ENCODE data around the gene NXNL1. TPM values are rescaled to one million over a fixed set of nuclear protein-coding genes. Genes with fewer than 3 reads are reported as not detected.

Gene NXNL1
- total RNA-seq, 1 experiment from 2014 or later, result not detected

DNA sequence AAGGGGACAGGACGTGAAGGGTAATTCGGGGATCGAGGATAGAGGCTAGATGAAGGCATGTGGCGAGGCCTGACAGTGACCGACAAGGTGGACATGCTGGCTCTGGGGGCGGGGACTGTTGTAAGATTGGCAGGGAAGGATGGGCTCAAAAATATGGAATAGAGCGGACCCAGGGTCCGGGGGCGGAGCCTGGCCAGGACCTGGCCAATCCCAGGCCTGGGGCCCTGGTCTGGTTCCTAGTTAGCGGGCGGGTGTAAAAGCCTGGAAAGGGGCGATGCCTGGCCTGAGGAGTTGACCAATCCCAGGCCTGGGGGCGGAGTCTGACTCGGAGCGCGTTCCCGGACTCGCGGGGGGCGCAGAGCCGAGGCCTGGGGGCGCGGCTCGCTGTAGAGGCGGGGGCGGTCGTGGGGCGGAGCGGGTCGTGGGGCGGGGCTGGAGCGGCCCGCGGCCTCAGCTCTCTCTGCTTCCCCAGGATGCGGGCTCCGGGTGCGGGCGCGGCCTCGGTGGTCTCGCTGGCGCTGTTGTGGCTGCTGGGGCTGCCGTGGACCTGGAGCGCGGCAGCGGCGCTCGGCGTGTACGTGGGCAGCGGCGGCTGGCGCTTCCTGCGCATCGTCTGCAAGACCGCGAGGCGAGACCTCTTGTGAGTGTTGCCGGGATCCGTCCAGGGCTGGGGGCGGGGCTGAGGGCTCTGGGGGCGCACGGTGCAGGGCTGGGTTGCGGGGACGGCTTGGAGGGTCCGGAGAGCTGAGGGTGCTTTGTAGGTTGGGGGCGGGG lies 9.5 kb upstream of the NXNL1 start, which contains the start of gene SLC27A1:
Gene SLC27A1 (plus strand): TSS at position 457 of the 774 bp plus-strand sequence. CDS start 17 bp downstream, at position 474.
- no peaks in the 10 kb centered on the region for H3K79me2 ChIP-seq (ENCODE audit: insufficient read depth, low read length)
- Mint-ChIP-seq H3K27ac (peak within 1 kb of the TSS; percentile 97 to 99 (median 98)), H3K4me1 (peaks cover 19 to 28% of the 10 kb centered on the region in 2 experiments), H3K9me3 (no peaks in the 10 kb centered on the region; a peak in 2 of 5 replicates), H3K4me3 (peak within 1 kb of the TSS; percentile 87 to 95), H3K36me3 (ENCODE audit: insufficient read depth in 1 of 3, low read depth in 3 of 3) (no peaks in the 10 kb centered on the region; a peak in 1 of 7 replicates), H3K27me3 (ENCODE audit: low read depth) (peaks cover 41% of the 10 kb centered on the region)
- no peak within 1 kb of the TSS for H2BK12ac ChIP-seq (ENCODE audit: insufficient read length, low read depth, low read length)
- H2BK20ac ChIP-seq (ENCODE audit: low read depth, low read length, poor library complexity, severe bottlenecking), result no peak within 1 kb of the TSS
- no peak within 1 kb of the TSS for H3K18ac ChIP-seq (ENCODE audit: insufficient read length, low read depth, low read length)
- WGBS (ENCODE audit: extremely low coverage, insufficient read length, low lambda C conversion rate), result no CpG with 5 or more reads among the region's 67 CpGs
- peak within 1 kb of the TSS; percentile 42 for H3K9ac ChIP-seq (ENCODE audit: extremely low read depth, insufficient read length, low read length)
- no peak within 1 kb of the TSS for H2AK5ac ChIP-seq (ENCODE audit: insufficient read length, low read length)
- no peaks in the 10 kb centered on the region for H3K79me1 ChIP-seq (ENCODE audit: insufficient read depth, low read depth, low read length, poor library complexity, severe bottlenecking)
- H4K5ac ChIP-seq (ENCODE audit: insufficient read length, low read depth, low read length), result no peak within 1 kb of the TSS
- H3K9me3 ChIP-seq (ENCODE audit: control insufficient read depth, low read depth, low read length), result no peaks in the 10 kb centered on the region
- no peak within 1 kb of the TSS for H3K27ac ChIP-seq (ENCODE audit: insufficient read length, low read depth, low read length)
- peak within 1 kb of the TSS; percentile 75 for H3K4me2 ChIP-seq (ENCODE audit: insufficient read depth, insufficient read length, low read length)
- H4K8ac ChIP-seq (replicated peaks; ENCODE audit: insufficient read length, low read depth, low read length), result no peak within 1 kb of the TSS
- DNase-seq, result peak; percentile 99
- no peaks in the 10 kb centered on the region for H3K4me1 ChIP-seq (ENCODE audit: insufficient read depth, low read length)
- H3K14ac ChIP-seq (ENCODE audit: insufficient read depth, low read length), result no peak within 1 kb of the TSS
- no peak within 1 kb of the TSS for H3K23ac ChIP-seq (ENCODE audit: insufficient read length, low read depth, low read length)
- no peak for TF ChIP-seq CTCF (conservative IDR thresholded peaks at IDR 0.05)
- H3K23me2 ChIP-seq (ENCODE audit: insufficient read length, low read depth, low read length, poor library complexity, severe bottlenecking), result peaks cover 17% of the 10 kb centered on the region
- no peak within 1 kb of the TSS for H2BK5ac ChIP-seq (ENCODE audit: insufficient read length, low read length)
- peak within 1 kb of the TSS; percentile 90 for H2AFZ ChIP-seq (ENCODE audit: low read length)
- H3K56ac ChIP-seq (ENCODE audit: insufficient read length, low read depth, low read length), result no peak within 1 kb of the TSS
- no peaks in the 10 kb centered on the region for H4K20me1 ChIP-seq (ENCODE audit: control insufficient read depth, insufficient read depth, insufficient read length)
- no peak within 1 kb of the TSS for H2BK120ac ChIP-seq (ENCODE audit: low read depth, low read length, poor library complexity, severe bottlenecking)
- no peak within 1 kb of the TSS for H4K91ac ChIP-seq (ENCODE audit: insufficient read length, low read depth, low read length)
- no peak within 1 kb of the TSS; the same call in 1 of the 2 replicates for H2BK15ac ChIP-seq (ENCODE audit: low read depth, low read length)
- H3T11ph ChIP-seq (ENCODE audit: low read length), result no peak within 1 kb of the TSS
- peaks cover 5% of the 10 kb centered on the region; the same call in 1 of the 2 replicates for H3K27me3 ChIP-seq (ENCODE audit: insufficient read depth, low read length)
- H3K4ac ChIP-seq (ENCODE audit: low read depth, low read length), result no peak within 1 kb of the TSS
